D721Med (cell line): ENCODE data around the gene SUCLG2.

Source experiments
- DNase-seq: peaks from one replicate; pipeline ENCODE4 v3.0.0; 2011; ENCODE audit warnings: low spot score; ENCODE audit not compliant: insufficient read length
- FAIRE-seq: peaks from 2 replicates; lab custom pipeline; 2011; peaks lifted over from hg19 to GRCh38; lab: Jason Lieb, UNC
- TF ChIP-seq, protein P1 (sequence below): IDR thresholded peaks from 2 replicates; pipeline ENCODE4 v1.5.1; 2012; ENCODE audit warnings: mild to moderate bottlenecking, control low read depth; ENCODE audit not compliant: insufficient read depth; ENCODE audit errors: missing control alignments

SUCLG2 gene

DNA sequence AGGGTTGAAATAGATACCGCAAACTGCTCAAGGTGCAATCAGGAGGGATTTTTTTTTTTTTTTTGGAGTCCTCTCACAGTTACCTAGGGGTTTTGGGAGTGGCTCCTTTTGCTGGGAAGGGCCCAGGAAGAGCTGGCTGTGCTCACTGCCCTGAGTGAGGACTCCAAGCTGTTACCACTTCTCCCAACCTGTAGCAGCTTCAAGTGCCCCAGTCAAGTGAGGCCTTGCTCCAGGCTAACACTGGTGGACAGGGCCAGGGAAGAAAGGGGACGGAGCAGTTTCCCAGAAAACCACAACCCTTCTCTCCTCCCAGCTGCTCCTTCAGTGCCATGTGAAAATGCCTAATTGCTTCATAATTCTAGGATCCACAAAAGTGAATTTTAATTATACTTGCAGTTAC, 274.3 kb downstream of the SUCLG2 start:
- FAIRE-seq = no peak
- no peak for DNase-seq
- TF ChIP-seq, protein P1, sequence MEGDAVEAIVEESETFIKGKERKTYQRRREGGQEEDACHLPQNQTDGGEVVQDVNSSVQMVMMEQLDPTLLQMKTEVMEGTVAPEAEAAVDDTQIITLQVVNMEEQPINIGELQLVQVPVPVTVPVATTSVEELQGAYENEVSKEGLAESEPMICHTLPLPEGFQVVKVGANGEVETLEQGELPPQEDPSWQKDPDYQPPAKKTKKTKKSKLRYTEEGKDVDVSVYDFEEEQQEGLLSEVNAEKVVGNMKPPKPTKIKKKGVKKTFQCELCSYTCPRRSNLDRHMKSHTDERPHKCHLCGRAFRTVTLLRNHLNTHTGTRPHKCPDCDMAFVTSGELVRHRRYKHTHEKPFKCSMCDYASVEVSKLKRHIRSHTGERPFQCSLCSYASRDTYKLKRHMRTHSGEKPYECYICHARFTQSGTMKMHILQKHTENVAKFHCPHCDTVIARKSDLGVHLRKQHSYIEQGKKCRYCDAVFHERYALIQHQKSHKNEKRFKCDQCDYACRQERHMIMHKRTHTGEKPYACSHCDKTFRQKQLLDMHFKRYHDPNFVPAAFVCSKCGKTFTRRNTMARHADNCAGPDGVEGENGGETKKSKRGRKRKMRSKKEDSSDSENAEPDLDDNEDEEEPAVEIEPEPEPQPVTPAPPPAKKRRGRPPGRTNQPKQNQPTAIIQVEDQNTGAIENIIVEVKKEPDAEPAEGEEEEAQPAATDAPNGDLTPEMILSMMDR = no peak

DNA sequence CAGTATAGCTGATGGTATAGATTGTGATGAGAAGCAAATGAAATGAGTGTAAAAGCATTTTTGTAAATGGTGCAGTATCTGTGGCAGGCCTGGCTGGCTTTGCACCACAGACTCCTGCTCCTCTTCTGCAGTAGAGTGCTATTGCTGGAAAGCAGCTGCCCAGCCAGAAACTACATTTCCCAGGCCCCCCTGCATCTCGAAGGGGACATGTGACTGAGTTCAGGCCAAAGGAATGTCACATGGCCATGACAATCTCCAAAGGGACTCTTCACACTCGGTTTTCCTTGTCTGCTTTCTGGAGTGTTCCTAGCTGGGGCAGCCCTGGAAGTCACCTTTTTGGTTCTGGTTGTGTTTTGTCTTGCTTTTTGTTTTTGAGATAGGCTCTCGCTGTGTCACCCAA, 277.1 kb downstream of the SUCLG2 start:
- DNase-seq (no peak), FAIRE-seq (no peak)
- TF ChIP-seq, protein P1 = no peak

DNA sequence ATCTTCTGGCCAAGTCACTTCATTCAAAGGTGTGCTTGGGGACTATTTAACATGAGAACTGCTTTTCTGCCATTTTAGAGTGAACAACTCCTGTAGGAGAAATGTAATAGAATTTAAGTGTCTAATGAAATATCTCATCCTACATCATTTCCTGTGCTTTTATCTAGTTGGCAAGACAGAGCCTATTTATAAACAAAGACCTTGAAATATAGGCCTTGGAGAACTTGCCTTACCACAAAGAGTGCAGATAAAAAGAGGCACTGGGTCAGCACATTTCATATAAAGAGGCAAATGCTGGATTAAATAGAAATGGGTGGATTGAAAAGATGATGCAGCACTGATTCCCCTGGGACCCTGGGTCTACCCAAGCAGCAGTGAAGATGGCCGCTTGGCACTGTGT, 278.0 kb downstream of the SUCLG2 start:
- DNase-seq (no peak), FAIRE-seq (no peak)
- TF ChIP-seq, protein P1 = no peak

DNA sequence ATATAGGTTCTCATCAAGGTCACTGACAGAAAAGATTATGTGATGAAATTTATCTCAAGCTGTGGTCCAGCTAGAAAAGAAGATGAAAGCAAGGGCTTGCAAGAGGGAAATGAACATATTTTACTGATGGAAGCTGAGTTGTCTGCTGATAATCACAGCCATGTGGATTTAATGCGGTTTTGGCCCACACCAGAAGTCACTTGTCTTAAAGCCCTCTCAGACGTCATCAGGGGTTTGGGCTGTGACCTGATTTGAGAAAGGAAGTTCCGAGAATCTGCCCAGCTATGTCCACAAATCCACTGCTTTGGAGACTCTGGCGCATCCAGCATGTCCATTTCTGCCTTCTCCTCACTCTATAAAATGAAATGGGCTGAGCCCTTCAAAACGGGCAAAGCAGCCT, 278.4 kb downstream of the SUCLG2 start:
- no peak for FAIRE-seq

DNA sequence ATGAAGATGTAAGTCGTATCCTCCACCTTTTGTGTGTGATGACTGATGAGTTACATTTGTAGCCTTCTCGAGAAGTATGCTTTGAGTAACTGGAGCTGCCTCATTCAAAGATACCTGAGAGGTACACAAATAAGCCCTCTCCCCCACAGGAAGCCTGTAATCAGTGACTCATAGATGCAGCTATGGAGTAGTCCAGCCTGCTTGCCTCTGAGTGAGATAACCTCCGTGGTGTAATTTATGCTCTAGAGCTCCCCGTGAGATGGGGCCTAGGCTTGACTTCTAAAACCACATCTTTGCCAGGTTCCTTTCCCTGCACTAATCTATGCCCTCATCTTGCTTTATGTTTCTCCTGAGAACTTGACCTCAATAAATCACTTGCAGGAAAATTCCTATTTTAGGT, 291.7 kb downstream of the SUCLG2 start:
- TF ChIP-seq, protein P1 = no peak
- DNase-seq (no peak), FAIRE-seq (no peak)

More for the DNA sequence above, 278.4 kb downstream of the SUCLG2 start:
- no peak for DNase-seq
- TF ChIP-seq, protein P1 = no peak

DNA sequence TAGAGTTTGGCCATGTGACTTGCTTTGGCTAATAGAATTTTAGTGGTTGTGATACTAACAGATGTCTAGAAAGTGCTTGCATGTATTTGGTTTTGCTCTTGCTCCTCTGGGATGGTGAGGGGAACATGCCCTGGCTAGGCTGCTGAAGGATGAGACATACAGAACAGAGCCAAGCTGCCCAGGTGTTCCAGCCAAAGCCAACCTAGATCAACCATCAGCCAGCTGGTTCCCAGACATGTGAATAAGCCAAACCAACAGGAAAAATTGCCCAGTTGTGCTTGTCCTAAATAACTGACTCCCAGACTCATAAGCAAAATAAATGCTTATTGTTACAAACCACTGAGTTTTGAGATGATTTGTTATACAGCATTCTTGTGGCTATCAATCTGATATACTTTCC, 292.6 kb downstream of the SUCLG2 start:
- FAIRE-seq (no peak), DNase-seq (no peak)
- TF ChIP-seq, protein P1 = no peak

DNA sequence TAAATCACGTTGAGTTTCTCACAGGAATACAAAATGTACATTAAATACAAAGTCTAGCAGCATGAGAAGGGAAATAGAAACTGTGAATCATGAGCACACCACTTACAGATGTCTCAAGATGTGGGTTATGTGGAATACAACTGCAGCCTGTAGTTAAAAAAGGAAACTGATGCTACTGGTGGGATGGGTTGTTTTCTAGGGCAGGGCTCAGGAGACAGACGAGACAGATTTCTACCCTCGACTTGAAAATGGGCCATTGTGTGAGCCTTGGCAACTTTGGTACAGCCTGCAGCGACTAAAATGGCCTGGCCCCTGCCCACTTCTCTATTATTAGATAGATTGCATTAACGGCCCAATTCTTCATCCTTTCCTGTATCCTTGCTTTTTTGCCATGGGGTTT, 293.1 kb downstream of the SUCLG2 start:
- no peak for DNase-seq
- no peak for FAIRE-seq
- TF ChIP-seq, protein P1 = no peak
